Measurements from ENCODE around the gene GPR22.
A peak's percentile ranks its signal among the peaks of the same experiment; 100 is the strongest.

The GPR22 gene

GRCh38 chr7:107461938-107462533 is 7.8 kb upstream of the GPR22 start:
- TF ChIP-seq CTCF (IDR thresholded peaks at IDR 0.05; ENCODE audit: low read depth, low read length) = no peak
- no peak overlapping the region for H3K4me3 ChIP-seq (ENCODE audit: low read depth, low read length)
- in situ Hi-C loops (cut with HindIII; ENCODE audit: low sequenced_read_pairs) = no loop called here
- DNase-seq (ENCODE audit: low read depth, low spot score) = no peak

GRCh38 chr7:107463139-107464078 is 6.4 kb upstream of the GPR22 start:
- DNase-seq (ENCODE audit: low read depth, low spot score) = peak; percentile 74
- TF ChIP-seq CTCF (IDR thresholded peaks at IDR 0.05; ENCODE audit: low read depth, low read length) = peak; percentile 90

GRCh38 chr7:107464666-107465226 is 5.1 kb upstream of the GPR22 start:
- H3K4me3 ChIP-seq (ENCODE audit: low read depth, low read length) = no peak overlapping the region
- TF ChIP-seq CTCF (IDR thresholded peaks at IDR 0.05; ENCODE audit: low read depth, low read length) = no peak
- no peak for DNase-seq (ENCODE audit: low read depth, low spot score)
- in situ Hi-C loops (cut with HindIII; ENCODE audit: low sequenced_read_pairs) = no loop called here

More at GRCh38 chr7:107463139-107464078, 6.4 kb upstream of the GPR22 start:
- no peak overlapping the region for H3K4me3 ChIP-seq (ENCODE audit: low read depth, low read length)
- in situ Hi-C loops (cut with HindIII; ENCODE audit: low sequenced_read_pairs) = no loop called here

GRCh38 chr7:107467972-107468371 is 1.9 kb upstream of the GPR22 start:
- in situ Hi-C loops (cut with HindIII; ENCODE audit: low sequenced_read_pairs) = no loop called here
- DNase-seq (ENCODE audit: low read depth, low spot score) = no peak
- H3K4me3 ChIP-seq (ENCODE audit: low read depth, low read length) = no peak overlapping the region
- TF ChIP-seq CTCF (IDR thresholded peaks at IDR 0.05; ENCODE audit: low read depth, low read length) = no peak

GRCh38 chr7:107468824-107469223 is 1.0 kb upstream of the GPR22 start:
- H3K4me3 ChIP-seq (ENCODE audit: low read depth, low read length) = no peak overlapping the region
- TF ChIP-seq CTCF (IDR thresholded peaks at IDR 0.05; ENCODE audit: low read depth, low read length) = no peak
- in situ Hi-C loops (cut with HindIII; ENCODE audit: low sequenced_read_pairs) = no loop called here
- DNase-seq (ENCODE audit: low read depth, low spot score) = no peak

GRCh38 chr7:107471292-107472070 is 1.6 kb downstream of the GPR22 start:
- TF ChIP-seq CTCF (IDR thresholded peaks at IDR 0.05; ENCODE audit: low read depth, low read length) = no peak
- in situ Hi-C loops (cut with HindIII; ENCODE audit: low sequenced_read_pairs) = no loop called here
- DNase-seq (ENCODE audit: low read depth, low spot score) = no peak
- H3K4me3 ChIP-seq (ENCODE audit: low read depth, low read length) = no peak overlapping the region

Data from astrocyte of the spinal cord (primary cell).